Activated naive CD8-positive, alpha-beta T cell treated with anti-CD3 and anti-CD28 coated beads, Interleukin-2, amount 10 ng/mL, durations not matched to agents 7 days and 5 days (primary cell): Measurements from ENCODE around the gene WDR4. TPM values are rescaled to one million over a fixed set of nuclear protein-coding genes. Genes with fewer than 3 reads are reported as not detected.
"Not testable (repeated sequence)": the region's sequence is repeated elsewhere in the genome, so short reads cannot be mapped to it uniquely, and the experiment has no call there.

Experiments used
- ATAC-seq: fragments of 150-1000 bp; cut with Tn5 transposase; one replicate; pipeline ENCODE4 v1.10.0; 2021; ENCODE audit warnings: low read depth, moderate library complexity
- POLR2A ChIA-PET: fragments of 350-600 bp; sonication (Branson Sonifier 250); formaldehyde crosslinking; loops from one replicate; lab custom pipeline; 2021; ENCODE audit warnings: antibody characterized with exemption; lab: Charles Lee
- DNase-seq: peaks from one replicate; pipeline ENCODE4 v3.0.0; 2021
- H3K27ac Mint-ChIP-seq: one replicate; pipeline ENCODE4 v1.8.0; 2022; ENCODE audit warnings: mild to moderate bottlenecking, mixed read lengths
- H3K27me3 Mint-ChIP-seq: one replicate; pipeline ENCODE4 v1.8.0; 2022; ENCODE audit warnings: mild to moderate bottlenecking, moderate library complexity, mixed read lengths
- H3K36me3 Mint-ChIP-seq: one replicate; pipeline ENCODE4 v1.8.0; 2021; ENCODE audit warnings: mild to moderate bottlenecking, mixed read lengths
- H3K4me1 Mint-ChIP-seq: one replicate; pipeline ENCODE4 v1.8.0; 2021; ENCODE audit warnings: mixed read lengths
- H3K4me3 Mint-ChIP-seq: one replicate; pipeline ENCODE4 v1.8.0; 2022; ENCODE audit warnings: mild to moderate bottlenecking, moderate library complexity, mixed read lengths
- H3K9me3 Mint-ChIP-seq: one replicate; pipeline ENCODE4 v1.8.0; 2021; ENCODE audit warnings: mixed read lengths
- total RNA-seq, 2 experiments: library from RNA; stranded (reverse); gene quantifications; one replicate each; pipeline ENCODE4 v1.2.3, GENCODE V29; 2021

Gene WDR4
- total RNA-seq = 10 to 100 TPM; 27.2 to 28.5 TPM

DNA sequence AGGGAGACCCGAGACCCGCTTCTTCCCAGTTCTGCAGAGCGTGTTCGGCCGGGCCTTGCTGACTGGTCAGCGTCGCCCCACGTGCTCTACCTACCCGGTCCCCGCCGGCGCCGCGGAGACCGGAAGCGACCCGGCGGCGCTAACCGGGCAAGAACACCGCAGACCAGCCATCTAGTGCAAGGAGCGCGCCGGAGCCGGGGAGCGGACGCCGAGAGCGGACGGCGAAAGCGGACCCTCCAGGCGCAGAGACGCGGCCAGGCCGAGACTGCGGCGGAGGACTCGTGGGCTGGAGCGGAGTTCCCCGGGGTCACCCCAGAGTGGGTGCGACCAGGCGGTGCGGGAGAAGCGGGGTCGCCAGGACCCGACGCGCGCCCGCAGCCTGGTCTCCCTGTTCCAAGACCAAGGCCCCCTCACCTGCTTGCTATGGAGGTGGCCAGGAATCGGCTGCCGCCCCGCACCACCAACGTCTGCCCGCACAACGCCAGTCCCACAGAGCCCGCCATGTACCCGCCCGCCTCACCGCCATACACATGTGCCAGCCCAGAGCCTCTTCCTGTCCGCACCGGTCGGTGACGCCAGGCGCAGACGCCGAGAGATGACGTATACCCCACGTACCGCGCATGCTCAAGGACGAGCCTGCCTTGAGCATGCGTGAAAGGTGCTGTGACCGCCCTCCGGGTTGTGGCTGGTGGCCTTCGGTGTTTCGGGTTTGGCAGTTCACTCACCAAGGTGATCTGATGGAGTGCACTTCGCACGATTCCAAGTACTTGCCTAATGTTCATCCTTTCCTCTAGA is at the start of gene WDR4:
TSS of gene WDR4 (minus strand) at position 547 of the 795 bp plus-strand sequence. CDS start at position 503, 44 bp downstream.
- H3K27me3 Mint-ChIP-seq = no peaks in the 10 kb centered on the region
- DNase-seq (peak; percentile 99), ATAC-seq (peak; percentile 96)
- H3K4me3 Mint-ChIP-seq = peak within 1 kb of the TSS; percentile 97
- POLR2A ChIA-PET = interaction anchor here (0.6 to 4.4 kb wide), 5 partner anchors 10 to 767 kb away, joined by 3 to 51 read pairs (median 3); partner anchors contain the start of gene NDUFV3
- peaks cover 9% of the 10 kb centered on the region for H3K36me3 Mint-ChIP-seq
- H3K4me1 Mint-ChIP-seq = peaks cover 25% of the 10 kb centered on the region
- H3K9me3 Mint-ChIP-seq = no peaks in the 10 kb centered on the region
- peak within 1 kb of the TSS; percentile 98 for H3K27ac Mint-ChIP-seq

DNA sequence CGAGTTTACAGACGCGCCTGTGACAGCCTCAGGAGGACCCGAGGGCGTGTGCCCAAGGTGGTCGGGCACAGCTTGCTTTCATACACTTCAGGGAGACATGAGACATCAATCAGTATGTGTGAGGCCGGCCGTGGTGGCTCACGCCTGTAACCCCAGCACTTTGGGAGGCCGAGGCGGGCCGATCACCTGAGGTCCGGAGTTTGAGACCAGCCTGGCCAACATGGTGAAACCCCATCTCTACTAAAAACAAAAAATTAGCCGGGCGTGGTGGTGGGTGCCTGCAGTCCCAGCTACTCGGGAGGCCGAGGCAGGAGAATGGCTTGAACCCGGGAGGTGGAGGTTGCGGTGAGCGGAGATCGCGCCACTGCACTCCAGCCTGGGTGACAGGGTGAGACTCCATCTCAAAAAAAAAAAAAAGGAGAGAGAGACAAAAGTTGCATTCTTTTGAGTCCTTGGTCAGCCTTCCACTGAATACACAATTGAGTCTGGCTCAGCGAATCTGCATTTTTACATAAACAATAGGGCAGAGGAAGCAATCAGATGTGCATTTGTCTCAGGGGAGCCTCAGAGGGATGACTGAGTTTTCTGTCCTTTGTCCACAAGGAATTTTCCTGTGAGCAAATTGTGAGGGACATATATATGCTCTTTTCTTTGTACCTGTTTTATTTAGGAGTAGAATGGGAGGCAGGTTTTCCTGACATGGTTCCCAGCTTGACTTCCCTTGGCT is 48.3 kb upstream of the WDR4 start:
- ATAC-seq, H3K9me3 Mint-ChIP-seq, H3K36me3 Mint-ChIP-seq, DNase-seq, H3K27me3 Mint-ChIP-seq, H3K27ac Mint-ChIP-seq, H3K4me3 Mint-ChIP-seq: not testable (repeated sequence)
- POLR2A ChIA-PET = interaction anchor here (0.6 kb wide), 1 partner anchor 61 kb away, joined by 3 read pairs; no protein-coding TSS in a partner anchor
- H3K4me1 Mint-ChIP-seq = peaks cover 17% of the 10 kb centered on the region

DNA sequence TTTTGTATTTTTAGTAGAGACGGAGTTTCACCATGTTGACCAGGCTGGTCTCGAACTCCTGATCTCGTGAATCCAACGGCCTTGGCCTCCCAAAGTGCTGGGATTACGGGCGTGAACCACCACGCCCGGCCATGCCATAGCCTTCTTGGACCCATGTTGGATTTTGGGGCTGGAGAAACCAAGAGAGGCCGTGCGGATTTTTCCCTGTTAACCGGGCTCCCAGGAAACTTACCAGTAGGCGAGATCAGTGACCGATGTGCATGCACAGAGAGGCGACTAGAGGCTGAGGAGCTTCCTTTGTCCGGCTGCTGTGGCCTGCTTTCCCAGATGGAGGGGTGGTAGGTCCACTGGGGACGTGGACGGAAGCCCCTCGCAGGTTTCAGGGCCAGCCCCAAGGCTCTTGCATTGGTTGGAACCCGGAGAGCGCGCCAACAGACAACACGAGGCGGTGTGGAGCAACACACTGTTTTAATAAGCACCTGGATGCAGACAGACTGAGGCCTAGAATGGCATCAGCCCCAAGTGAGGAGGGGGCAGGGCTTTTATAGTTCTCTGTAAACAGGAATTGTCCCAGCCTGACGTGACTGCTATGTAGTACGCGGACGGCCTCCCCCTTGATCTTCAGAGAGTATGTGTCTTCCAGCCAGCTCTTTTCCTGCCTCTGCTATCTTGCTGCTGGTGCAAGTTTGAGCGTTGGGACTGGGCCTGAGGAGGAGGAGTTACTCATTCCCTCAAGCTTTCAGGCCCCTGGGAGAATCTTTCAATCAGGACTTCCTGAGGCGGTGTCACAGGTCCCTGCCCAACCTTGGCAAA is 46.0 kb upstream of the WDR4 start, which contains the start of gene ERVH48-1:
TSS of gene ERVH48-1 (minus strand) at position 517 of the 813 bp plus-strand sequence. CDS start 6,624 bp downstream, outside the sequence.
- DNase-seq (no peak), ATAC-seq (no peak)
- Mint-ChIP-seq H3K27ac (peak within 1 kb of the TSS; percentile 92), H3K4me1 (peaks cover 17% of the 10 kb centered on the region), H3K9me3 (no peaks in the 10 kb centered on the region), H3K27me3 (no peaks in the 10 kb centered on the region), H3K36me3 (no peaks in the 10 kb centered on the region), H3K4me3 (peak within 1 kb of the TSS; percentile 78)
- POLR2A ChIA-PET = no interaction called here

DNA sequence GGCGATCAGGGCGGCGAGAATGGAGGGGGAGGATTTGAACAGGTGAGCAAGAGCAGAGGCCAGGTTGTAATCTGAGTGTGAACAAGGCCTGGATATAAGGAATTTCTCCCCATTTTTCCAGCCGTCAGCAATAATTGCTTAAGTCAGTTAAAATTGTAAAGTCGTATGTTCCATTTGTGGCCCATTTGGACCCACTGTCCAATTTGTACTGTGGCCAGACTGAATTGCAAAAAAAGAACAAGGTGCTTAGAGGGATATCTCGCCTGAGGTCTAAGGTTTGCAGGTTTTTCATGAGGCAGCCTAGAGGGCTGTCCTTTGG is 45.1 kb upstream of the WDR4 start:
- ATAC-seq (no peak), DNase-seq (no peak)
- Mint-ChIP-seq H3K27ac (peak overlapping the region; percentile 92), H3K27me3 (no peaks in the 10 kb centered on the region), H3K9me3 (no peaks in the 10 kb centered on the region), H3K36me3 (no peaks in the 10 kb centered on the region), H3K4me3 (peak overlapping the region; percentile 78), H3K4me1 (peaks cover 17% of the 10 kb centered on the region)
- POLR2A ChIA-PET = no interaction called here

DNA sequence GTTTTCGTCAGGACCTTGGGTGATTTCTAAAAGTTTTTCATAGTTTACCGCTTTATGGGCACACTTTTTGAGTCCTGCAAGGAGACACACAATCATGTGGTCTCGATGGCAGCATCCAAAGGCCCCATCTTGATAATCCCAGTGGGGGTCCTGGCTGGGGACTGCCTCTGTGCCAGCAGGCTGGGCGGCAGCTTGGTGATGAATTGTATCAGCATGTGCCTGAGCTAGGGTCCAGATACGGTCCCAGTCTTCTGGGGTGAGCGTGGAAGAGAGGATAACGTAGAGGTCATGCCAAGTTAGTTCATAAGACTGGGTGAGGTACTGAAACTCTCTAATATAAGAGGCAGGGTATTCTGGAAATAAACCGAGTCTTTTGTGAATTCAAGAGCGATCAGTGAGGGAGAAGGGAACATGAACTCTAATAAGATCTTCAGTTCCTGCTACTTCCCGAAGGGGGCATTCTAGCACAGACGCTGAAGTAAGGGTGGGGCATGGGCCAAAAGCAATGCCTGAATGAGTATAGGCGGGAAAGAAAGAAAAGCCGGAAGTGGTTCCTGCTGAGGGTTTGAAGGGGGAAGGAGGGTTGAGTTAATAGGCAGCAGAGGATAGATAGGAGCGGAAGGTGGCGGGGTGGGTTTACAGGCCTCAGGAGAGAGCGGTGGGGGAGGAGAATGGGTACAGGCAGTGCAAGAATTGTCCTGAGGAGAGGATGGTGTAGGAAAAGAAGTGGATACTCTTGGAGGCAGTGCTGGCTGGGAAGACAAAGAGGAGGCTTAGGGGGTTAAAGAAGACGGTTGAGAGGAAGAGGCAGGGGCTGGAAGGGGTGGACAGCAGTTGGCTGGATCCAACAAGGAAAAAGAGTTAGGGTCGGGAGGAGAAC is 44.5 kb upstream of the WDR4 start:
- Mint-ChIP-seq H3K9me3 (no peaks in the 10 kb centered on the region), H3K27me3 (no peaks in the 10 kb centered on the region)
- peak; percentile 63 for DNase-seq

GRCh38 chr21:42922918-42923317 is 43.6 kb upstream of the WDR4 start:
- peaks cover 17% of the 10 kb centered on the region for H3K4me1 Mint-ChIP-seq
- H3K9me3 Mint-ChIP-seq = no peaks in the 10 kb centered on the region
- no peak for DNase-seq
- H3K4me3 Mint-ChIP-seq = no peak overlapping the region
- no peaks in the 10 kb centered on the region for H3K36me3 Mint-ChIP-seq
- H3K27me3 Mint-ChIP-seq = no peaks in the 10 kb centered on the region
- POLR2A ChIA-PET = no interaction called here
- no peak for ATAC-seq
- peak overlapping the region; percentile 92 for H3K27ac Mint-ChIP-seq

More for the DNA sequence above, 44.5 kb upstream of the WDR4 start:
- Mint-ChIP-seq H3K27ac (peak overlapping the region; percentile 92), H3K4me3 (peak overlapping the region; percentile 78), H3K4me1 (peaks cover 17% of the 10 kb centered on the region), H3K36me3 (no peaks in the 10 kb centered on the region)
- peak; percentile 99 for ATAC-seq
- POLR2A ChIA-PET = no interaction called here

DNA sequence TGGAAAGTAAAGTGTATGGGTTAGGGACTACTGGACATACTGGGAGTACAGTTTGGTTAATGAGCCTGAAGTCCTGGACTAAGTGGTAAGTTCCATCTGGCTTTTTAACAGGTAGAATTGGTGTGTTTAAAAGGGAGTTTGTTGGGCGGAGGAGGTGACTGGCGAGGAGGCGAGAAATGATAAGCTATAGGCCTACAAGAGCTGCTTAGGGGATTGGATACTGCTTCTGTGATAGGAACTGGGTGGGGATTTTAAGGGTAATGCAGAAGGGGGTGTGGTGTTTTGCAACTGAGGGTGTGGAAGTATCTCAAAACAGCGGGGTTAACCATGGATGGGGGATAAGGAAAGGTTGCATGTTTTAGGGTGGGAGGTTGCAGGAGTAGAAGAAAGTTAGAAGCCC is 42.6 kb upstream of the WDR4 start:
- H3K4me3 Mint-ChIP-seq = no peak overlapping the region
- POLR2A ChIA-PET = no interaction called here
- H3K4me1 Mint-ChIP-seq = peaks cover 17% of the 10 kb centered on the region
- no peaks in the 10 kb centered on the region for H3K27me3 Mint-ChIP-seq
- no peaks in the 10 kb centered on the region for H3K36me3 Mint-ChIP-seq
- DNase-seq = no peak
- no peak for ATAC-seq
- no peaks in the 10 kb centered on the region for H3K9me3 Mint-ChIP-seq
- no peak overlapping the region for H3K27ac Mint-ChIP-seq

- H3K4me3 Mint-ChIP-seq = no peak overlapping the region
- POLR2A ChIA-PET = no interaction called here
- no peaks in the 10 kb centered on the region for H3K9me3 Mint-ChIP-seq
- no peaks in the 10 kb centered on the region for H3K27me3 Mint-ChIP-seq
- H3K36me3 Mint-ChIP-seq = peaks cover 1% of the 10 kb centered on the region
- H3K27ac Mint-ChIP-seq = no peak overlapping the region
- peaks cover 2% of the 10 kb centered on the region for H3K4me1 Mint-ChIP-seq
- no peak for ATAC-seq
- no peak for DNase-seq
Observed at GRCh38 chr21:42918291-42918690, 39.0 kb upstream of the WDR4 start.

GRCh38 chr21:42913476-42913875 is 34.1 kb upstream of the WDR4 start:
- no peaks in the 10 kb centered on the region for H3K4me1 Mint-ChIP-seq
- DNase-seq = no peak
- no peak overlapping the region for H3K27ac Mint-ChIP-seq
- no peaks in the 10 kb centered on the region for H3K27me3 Mint-ChIP-seq
- peaks cover 6% of the 10 kb centered on the region for H3K36me3 Mint-ChIP-seq
- ATAC-seq = no peak
- H3K4me3 Mint-ChIP-seq = no peak overlapping the region
- no peaks in the 10 kb centered on the region for H3K9me3 Mint-ChIP-seq
- POLR2A ChIA-PET = no interaction called here

DNA sequence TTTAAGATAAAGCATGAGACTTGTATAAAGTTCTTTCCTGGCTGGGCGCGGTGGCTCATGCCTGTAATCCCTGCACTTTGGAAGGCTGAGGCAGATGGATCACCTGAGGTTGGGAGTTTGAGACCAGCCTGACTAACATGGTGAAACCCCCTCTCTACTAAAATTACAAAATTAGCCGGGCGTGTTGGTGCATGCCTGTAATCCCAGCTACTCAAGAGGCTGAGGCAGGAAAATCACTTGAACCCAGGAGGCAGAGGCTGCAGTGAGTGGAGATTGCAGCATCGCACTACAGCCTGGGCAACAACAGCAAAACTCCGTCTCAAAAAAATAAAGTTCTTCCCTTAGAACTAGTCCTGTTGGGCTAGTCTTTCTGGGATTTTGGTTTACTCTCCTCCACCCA is 32.6 kb upstream of the WDR4 start:
- H3K27me3 Mint-ChIP-seq, H3K4me3 Mint-ChIP-seq, H3K36me3 Mint-ChIP-seq, H3K4me1 Mint-ChIP-seq, POLR2A ChIA-PET, DNase-seq, ATAC-seq, H3K27ac Mint-ChIP-seq, H3K9me3 Mint-ChIP-seq: not testable (repeated sequence)

DNA sequence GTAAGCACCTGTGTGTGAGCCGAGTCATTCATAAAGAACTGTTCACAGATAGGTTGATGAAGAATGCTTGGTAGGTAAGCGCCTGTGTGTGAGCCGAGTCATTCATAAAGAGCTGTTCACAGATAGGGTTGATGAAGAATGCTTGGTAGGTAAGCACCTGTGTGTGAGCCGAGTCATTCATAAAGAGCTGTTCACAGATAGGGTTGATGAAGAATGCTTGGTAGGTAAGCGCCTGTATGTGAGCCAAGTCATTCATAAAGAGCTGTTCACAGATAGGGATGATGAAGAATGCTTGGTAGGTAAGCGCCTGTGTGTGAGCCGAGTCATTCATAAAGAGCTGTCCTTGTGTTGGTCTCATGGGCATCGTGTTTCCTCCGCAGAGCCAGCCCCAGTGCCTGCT is 29.1 kb upstream of the WDR4 start:
- H3K27me3 Mint-ChIP-seq, DNase-seq, POLR2A ChIA-PET, ATAC-seq, H3K4me3 Mint-ChIP-seq, H3K4me1 Mint-ChIP-seq, H3K27ac Mint-ChIP-seq, H3K9me3 Mint-ChIP-seq: not testable (repeated sequence)
- peaks cover 15% of the 10 kb centered on the region for H3K36me3 Mint-ChIP-seq

- Mint-ChIP-seq H3K4me1 (no peaks in the 10 kb centered on the region), H3K36me3 (peaks cover 13% of the 10 kb centered on the region), H3K9me3 (no peaks in the 10 kb centered on the region), H3K4me3 (no peak overlapping the region), H3K27ac (no peak overlapping the region), H3K27me3 (no peaks in the 10 kb centered on the region)
- DNase-seq (no peak), ATAC-seq (no peak)
- POLR2A ChIA-PET = no interaction called here
Observed at GRCh38 chr21:42906233-42906632, 26.9 kb upstream of the WDR4 start.
